PC-9 (cell line): ENCODE measurements around the gene PP2D1. TPM values are rescaled to one million over a fixed set of nuclear protein-coding genes. Genes with fewer than 3 reads are reported as not detected.
"Not testable (repeated sequence)": the region's sequence is repeated elsewhere in the genome, so short reads cannot be mapped to it uniquely, and the experiment has no call there.

Experiments used
- BruUV-seq: library from RNA; stranded (reverse); fragments of 400-500 nt; replicated peaks from 2 replicates; lab custom pipeline; 2021; lab: Mats Ljungman, UMichigan
- CTCF ChIA-PET: fragments of 300-600 bp; sonication (Branson Sonifier 250); formaldehyde crosslinking; loops from one replicate; lab custom pipeline; 2022; ENCODE audit warnings: antibody characterized with exemption; lab: Charles Lee
- POLR2A ChIA-PET: fragments of 300-600 bp; sonication (Branson Sonifier 250); formaldehyde crosslinking; loops from one replicate; lab custom pipeline; 2022; ENCODE audit warnings: antibody characterized with exemption; ENCODE audit not compliant: unreplicated experiment; lab: Charles Lee
- DNase-seq, 2 experiments: peaks; one replicate each; pipeline versions ENCODE4 v3.0.0 to v3.0.0-alpha.2; 2015 to 2022; ENCODE audit warnings: mixed read lengths in 1 of 2
- H2AFZ ChIP-seq: fragments of 200-600 bp; sonication (generic); 2 replicates; pipeline ENCODE4 v1.8.1; 2017; ENCODE audit warnings: antibody characterized with exemption
- H3F3A ChIP-seq: fragments of 200-600 bp; sonication (generic); 2 replicates; pipeline ENCODE4 v1.8.1; 2017; ENCODE audit warnings: antibody characterized with exemption, mild to moderate bottlenecking, low read depth; ENCODE audit not compliant: insufficient read depth
- H3K27ac ChIP-seq: fragments of 200-600 bp; sonication (generic); 2 replicates; pipeline ENCODE4 v1.6.1; 2016; ENCODE audit warnings: mixed run types
- H3K27me3 ChIP-seq: fragments of 200-600 bp; sonication (generic); 2 replicates; pipeline ENCODE4 v1.6.1; 2016; ENCODE audit warnings: low read depth, mixed run types; ENCODE audit not compliant: insufficient read depth
- H3K36me3 ChIP-seq: fragments of 200-600 bp; sonication (generic); 2 replicates; pipeline ENCODE4 v1.6.1; 2016; ENCODE audit warnings: low read depth, mixed run types
- H3K4me1 ChIP-seq: fragments of 200-600 bp; sonication (generic); replicated peaks from 2 replicates; pipeline ENCODE4 v1.6.1; 2016; ENCODE audit warnings: mixed run types; ENCODE audit not compliant: insufficient read depth
- H3K4me2 ChIP-seq: fragments of 200-600 bp; sonication (generic); 2 replicates; pipeline ENCODE4 v1.6.1; 2017; ENCODE audit warnings: mixed run types
- H3K4me3 ChIP-seq: fragments of 200-600 bp; sonication (generic); 2 replicates; pipeline ENCODE4 v1.6.1; 2016; ENCODE audit warnings: mixed run types
- H3K79me2 ChIP-seq: fragments of 200-600 bp; sonication (generic); 2 replicates; pipeline ENCODE4 v1.6.1; 2017; ENCODE audit warnings: low read depth, mixed run types
- H3K9me2 ChIP-seq: fragments of 200-600 bp; sonication (generic); 2 replicates; pipeline ENCODE4 v1.8.1; 2017; ENCODE audit warnings: mild to moderate bottlenecking; ENCODE audit not compliant: insufficient read depth
- H3K9me3 ChIP-seq: fragments of 200-600 bp; sonication (generic); 2 replicates; pipeline ENCODE4 v1.8.1; 2016; ENCODE audit warnings: low read depth; ENCODE audit not compliant: insufficient read depth
- H4K20me1 ChIP-seq: fragments of 200-600 bp; sonication (generic); 2 replicates; pipeline ENCODE4 v1.8.1; 2017; ENCODE audit not compliant: insufficient read depth
- EZH2 ChIP-seq: fragments of 200-600 bp; sonication (generic); IDR thresholded peaks from 2 replicates; pipeline ENCODE4 v1.8.0; 2017; ENCODE audit warnings: antibody characterized with exemption, low read depth
- intact Hi-C: fragments of 100-400 bp; cut with micrococcal nuclease; formaldehyde crosslinking; loops from one replicate; pipeline ENCODE4 v1.10.0; 2022; ENCODE audit not compliant: unreplicated experiment
- total RNA-seq: library from RNA; stranded (reverse); gene quantifications from 2 replicates; pipeline ENCODE4 v1.2.3, GENCODE V29; 2021
- TF ChIP-seq, protein P1 (sequence below): fragments of 200-600 bp; sonication (generic); conservative IDR thresholded peaks from 2 replicates; pipeline ENCODE4 v1.6.1; 2017; ENCODE audit warnings: mixed run types, antibody characterized with exemption, mild to moderate bottlenecking, moderate library complexity

The PP2D1 gene
- total RNA-seq, 1 experiment from 2014 or later = not detected

DNA sequence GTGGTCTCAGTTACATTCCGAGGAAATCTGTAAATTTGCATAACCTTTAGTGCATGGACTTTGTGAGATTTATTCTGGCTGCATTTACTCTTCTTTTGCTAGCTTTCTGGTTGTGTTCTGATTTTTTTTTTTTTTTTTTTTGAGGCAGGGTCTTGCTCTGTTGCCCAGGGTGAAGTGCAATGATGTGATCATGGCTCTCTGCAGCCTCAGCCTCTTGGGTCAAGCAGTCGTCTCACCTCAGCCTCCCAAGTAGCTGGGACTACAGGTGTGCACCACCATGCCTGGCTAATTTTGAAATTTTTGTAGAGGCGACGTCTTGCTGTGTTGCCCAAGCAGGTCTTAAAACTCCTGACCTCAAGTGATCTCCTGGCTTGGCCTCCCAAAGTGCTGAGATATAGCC lies 52.6 kb downstream of the PP2D1 start:
- BruUV-seq = no TSS peak
- Histone ChIP-seq H2AFZ (no peak overlapping the region), H3K9me2 (no peaks in the 10 kb centered on the region), H3K4me1 (no peaks in the 10 kb centered on the region), H3K27me3 (no peaks in the 10 kb centered on the region), H3K4me2 (no peak overlapping the region), H3F3A (no peaks in the 10 kb centered on the region; the same call in none of the 2 replicates), H3K27ac (no peak overlapping the region), H4K20me1 (peaks cover 86% of the 10 kb centered on the region), H3K9me3 (no peaks in the 10 kb centered on the region), H3K36me3 (peaks cover 20% of the 10 kb centered on the region), H3K79me2 (peaks cover 93% of the 10 kb centered on the region), H3K4me3 (no peak overlapping the region)
- DNase-seq = no peak
- intact Hi-C loops = no loop called here
- TF ChIP-seq, protein P1, sequence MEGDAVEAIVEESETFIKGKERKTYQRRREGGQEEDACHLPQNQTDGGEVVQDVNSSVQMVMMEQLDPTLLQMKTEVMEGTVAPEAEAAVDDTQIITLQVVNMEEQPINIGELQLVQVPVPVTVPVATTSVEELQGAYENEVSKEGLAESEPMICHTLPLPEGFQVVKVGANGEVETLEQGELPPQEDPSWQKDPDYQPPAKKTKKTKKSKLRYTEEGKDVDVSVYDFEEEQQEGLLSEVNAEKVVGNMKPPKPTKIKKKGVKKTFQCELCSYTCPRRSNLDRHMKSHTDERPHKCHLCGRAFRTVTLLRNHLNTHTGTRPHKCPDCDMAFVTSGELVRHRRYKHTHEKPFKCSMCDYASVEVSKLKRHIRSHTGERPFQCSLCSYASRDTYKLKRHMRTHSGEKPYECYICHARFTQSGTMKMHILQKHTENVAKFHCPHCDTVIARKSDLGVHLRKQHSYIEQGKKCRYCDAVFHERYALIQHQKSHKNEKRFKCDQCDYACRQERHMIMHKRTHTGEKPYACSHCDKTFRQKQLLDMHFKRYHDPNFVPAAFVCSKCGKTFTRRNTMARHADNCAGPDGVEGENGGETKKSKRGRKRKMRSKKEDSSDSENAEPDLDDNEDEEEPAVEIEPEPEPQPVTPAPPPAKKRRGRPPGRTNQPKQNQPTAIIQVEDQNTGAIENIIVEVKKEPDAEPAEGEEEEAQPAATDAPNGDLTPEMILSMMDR = no peak
- no peak for TF ChIP-seq EZH2
- ChIA-PET POLR2A (no interaction called here), CTCF (no interaction called here)

DNA sequence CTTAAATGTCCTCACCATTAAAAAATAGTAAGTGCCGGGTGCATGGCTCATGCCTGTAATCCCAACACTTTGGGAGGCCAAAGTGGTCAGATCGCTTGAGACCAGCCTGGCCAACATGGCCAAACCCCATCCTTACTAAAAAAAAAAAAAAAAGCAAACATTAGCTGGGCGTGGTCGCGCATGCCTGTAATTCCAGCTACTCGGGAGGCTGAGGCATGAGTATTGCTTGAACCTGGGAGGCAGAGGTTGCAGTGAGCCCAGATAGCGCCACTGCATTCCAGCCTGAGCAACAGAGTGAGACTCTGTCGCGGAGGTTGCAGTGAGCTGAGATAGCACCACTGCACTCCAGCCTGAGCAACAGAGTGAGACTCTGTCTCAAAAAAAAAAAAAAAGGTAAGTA lies 54.7 kb downstream of the PP2D1 start:
- CTCF ChIA-PET = interaction anchor here (0.7 kb wide), 1 partner anchor 47 kb away, joined by 5 read pairs; no protein-coding TSS in a partner anchor
- H3K27ac ChIP-seq, H3K4me3 ChIP-seq, H3F3A ChIP-seq, intact Hi-C loops, POLR2A ChIA-PET, H2AFZ ChIP-seq, H3K9me2 ChIP-seq, BruUV-seq, H3K27me3 ChIP-seq, H3K9me3 ChIP-seq, DNase-seq, H3K4me2 ChIP-seq, H3K4me1 ChIP-seq: not testable (repeated sequence)
- H3K36me3 ChIP-seq = peaks cover 40% of the 10 kb centered on the region
- H4K20me1 ChIP-seq = peaks cover 89% of the 10 kb centered on the region
- peaks cover 93% of the 10 kb centered on the region for H3K79me2 ChIP-seq

DNA sequence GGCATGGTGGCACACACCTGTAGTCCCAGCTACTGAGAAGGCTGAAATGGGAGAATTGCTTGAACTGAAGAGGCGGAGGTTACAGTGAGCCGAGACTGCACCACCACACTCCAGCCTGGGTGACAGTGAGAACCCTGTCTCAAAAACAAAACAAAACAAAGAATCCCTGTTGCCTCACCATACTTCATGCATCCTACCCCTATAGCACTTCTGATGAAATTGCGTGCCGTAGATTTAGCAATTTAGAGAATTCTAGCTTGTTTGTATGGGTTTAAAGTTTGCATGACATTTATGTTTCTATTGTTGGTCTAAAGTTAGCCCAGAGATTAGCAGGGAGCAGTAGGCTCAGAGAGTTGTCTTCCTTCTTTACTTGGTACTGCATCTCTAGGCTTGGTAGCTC lies 57.4 kb downstream of the PP2D1 start:
- Histone ChIP-seq H3K27me3 (no peaks in the 10 kb centered on the region), H3K9me3 (no peaks in the 10 kb centered on the region), H4K20me1 (peaks cover 93% of the 10 kb centered on the region), H3K79me2 (peaks cover 94% of the 10 kb centered on the region), H2AFZ (no peak overlapping the region), H3K9me2 (no peaks in the 10 kb centered on the region), H3K4me3 (no peak overlapping the region), H3F3A (no peaks in the 10 kb centered on the region; the same call in 1 of the 2 replicates), H3K4me2 (no peak overlapping the region), H3K27ac (no peak overlapping the region), H3K36me3 (peaks cover 52% of the 10 kb centered on the region), H3K4me1 (peaks cover 8% of the 10 kb centered on the region)
- ChIA-PET POLR2A (no interaction called here), CTCF (no interaction called here)
- TF ChIP-seq, protein P1 = no peak
- TF ChIP-seq EZH2 = no peak
- no peak for DNase-seq
- intact Hi-C loops = no loop called here
- BruUV-seq = no TSS peak

DNA sequence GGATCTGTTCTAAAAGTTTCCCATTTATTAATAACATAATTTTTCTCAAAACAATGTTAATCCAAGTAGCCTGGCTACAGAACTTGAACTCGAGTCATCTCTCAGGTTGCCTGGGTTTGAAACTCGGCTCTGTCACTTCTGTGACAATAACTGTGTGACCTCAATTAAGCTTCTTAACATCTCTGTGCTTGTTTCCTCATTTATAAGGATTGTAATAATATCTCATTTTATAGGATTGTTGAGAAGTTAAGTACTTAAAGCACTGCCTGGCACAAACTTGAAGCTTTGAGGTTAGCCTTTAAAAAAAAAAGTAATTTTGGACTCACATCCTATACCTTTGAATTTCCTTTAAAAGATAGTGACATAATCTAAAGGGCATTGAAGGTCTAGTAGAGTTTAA lies 61.7 kb downstream of the PP2D1 start:
- H3K9me3 ChIP-seq = no peaks in the 10 kb centered on the region
- H3K27ac ChIP-seq = no peak overlapping the region
- H3K9me2 ChIP-seq = no peaks in the 10 kb centered on the region
- H3K4me1 ChIP-seq = peaks cover 25% of the 10 kb centered on the region
- TF ChIP-seq, protein P1 = no peak
- TF ChIP-seq EZH2 = no peak
- ChIA-PET CTCF (no interaction called here), POLR2A (no interaction called here)
- no TSS peak for BruUV-seq
- no peak overlapping the region for H2AFZ ChIP-seq
- H3K4me2 ChIP-seq = peak overlapping the region; percentile 95; the same call in 1 of the 2 replicates
- H3K27me3 ChIP-seq = no peaks in the 10 kb centered on the region
- H3K4me3 ChIP-seq = peak overlapping the region; percentile 69; the same call in 1 of the 2 replicates
- no peak for DNase-seq
- H4K20me1 ChIP-seq = peaks cover 75% of the 10 kb centered on the region
- H3K36me3 ChIP-seq = peaks cover 48% of the 10 kb centered on the region
- intact Hi-C loops = no loop called here
- peaks cover 21% of the 10 kb centered on the region for H3F3A ChIP-seq
- peaks cover 81% of the 10 kb centered on the region for H3K79me2 ChIP-seq
